NCI-H1694 (cell line): ENCODE data around the gene FERMT3.

Experiments used
- DNase-seq: peaks from one replicate; lab custom pipeline; 2025; lab: John Stamatoyannopoulos, UW

Gene FERMT3

GRCh38 chr11:64264371-64264852 lies 57.9 kb downstream of the FERMT3 start:
- no peak for DNase-seq

GRCh38 chr11:64265176-64266160 lies 58.9 kb downstream of the FERMT3 start:
- no peak for DNase-seq

DNA sequence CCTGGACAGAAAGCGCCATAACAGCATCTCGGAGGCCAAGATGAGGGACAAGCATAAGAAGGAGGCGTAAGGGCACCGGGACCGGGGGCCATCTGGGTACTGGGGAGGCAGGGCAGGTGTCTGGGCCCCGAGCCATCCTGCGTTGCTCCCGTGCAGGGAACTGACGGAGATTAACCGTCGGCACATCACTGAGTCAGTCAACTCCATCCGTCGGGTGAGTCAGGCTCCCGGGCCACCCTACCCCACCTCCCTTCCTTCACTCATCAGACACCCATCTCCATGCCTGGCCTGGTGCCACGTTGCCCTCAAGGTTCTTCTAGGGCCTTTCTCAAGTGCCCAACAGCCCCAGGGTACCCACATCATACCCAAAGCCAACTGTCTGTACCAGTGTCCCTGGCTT lies 59.8 kb downstream of the FERMT3 start:
- DNase-seq: no peak

DNA sequence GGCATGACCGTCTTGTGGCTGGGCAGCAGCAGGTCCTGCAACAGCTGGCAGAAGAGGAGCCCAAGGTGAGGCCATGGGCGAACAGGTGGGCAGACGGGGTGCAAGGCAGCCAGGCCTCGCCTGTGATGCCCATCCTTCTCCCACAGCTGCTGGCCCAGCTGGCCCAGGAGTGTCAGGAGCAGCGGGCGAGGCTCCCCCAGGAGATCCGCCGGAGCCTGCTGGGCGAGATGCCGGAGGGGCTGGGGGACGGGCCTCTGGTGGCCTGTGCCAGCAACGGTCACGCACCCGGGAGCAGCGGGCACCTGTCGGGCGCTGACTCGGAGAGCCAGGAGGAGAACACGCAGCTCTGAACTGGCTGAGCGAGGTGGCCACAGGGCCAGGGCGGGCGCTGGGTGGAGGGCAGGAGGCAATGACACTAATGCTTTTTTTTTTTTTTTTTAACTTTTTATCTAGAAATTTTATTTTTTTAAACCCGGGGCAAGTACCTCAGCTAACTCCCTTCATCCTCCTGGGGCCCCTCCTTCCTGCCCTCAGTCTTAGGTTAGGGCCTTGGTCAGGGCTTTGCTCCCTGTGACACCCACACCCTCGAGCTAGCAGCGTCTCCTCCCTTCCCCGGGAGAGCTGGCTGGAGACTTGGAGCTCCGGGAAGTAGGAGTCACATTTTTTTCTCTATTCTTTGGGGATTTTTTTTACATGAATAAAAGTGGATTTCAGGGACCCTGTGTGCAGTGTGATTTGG lies 60.9 kb downstream of the FERMT3 start:
- DNase-seq: no peak

GRCh38 chr11:64268025-64268892 lies 61.7 kb downstream of the FERMT3 start:
- no peak for DNase-seq

DNA sequence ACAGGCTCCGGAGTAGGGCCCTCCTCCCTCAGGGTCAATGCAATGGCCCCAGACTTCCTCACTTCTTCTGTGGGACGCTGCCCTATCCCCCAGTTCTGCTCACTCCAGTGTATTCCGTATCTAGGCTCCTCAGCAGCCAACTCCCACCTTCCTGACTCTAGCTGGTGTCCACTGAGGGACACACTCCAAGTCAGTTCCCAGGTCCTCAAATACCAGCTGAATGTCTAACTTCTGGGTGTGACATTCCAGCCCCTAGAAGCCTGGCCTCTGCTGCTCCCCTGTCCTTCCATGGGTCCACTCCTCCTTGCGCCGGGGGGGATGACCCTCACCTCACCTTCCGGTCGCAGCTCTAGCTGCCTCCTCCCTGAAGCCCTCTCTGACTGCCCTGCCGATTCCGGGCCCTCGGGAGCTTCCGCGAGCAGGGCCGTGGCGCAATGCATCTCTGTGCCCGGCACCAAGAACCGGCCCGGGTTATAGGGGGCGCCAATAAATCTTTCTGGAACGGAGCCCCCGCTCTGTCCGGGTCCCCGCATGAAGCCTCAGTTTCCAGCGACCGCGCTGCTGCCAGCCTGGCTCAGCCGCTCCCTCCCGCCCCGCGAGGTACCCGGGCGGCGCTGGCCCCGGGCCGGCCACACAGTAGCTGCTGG lies 62.5 kb downstream of the FERMT3 start:
- no peak for DNase-seq

DNA sequence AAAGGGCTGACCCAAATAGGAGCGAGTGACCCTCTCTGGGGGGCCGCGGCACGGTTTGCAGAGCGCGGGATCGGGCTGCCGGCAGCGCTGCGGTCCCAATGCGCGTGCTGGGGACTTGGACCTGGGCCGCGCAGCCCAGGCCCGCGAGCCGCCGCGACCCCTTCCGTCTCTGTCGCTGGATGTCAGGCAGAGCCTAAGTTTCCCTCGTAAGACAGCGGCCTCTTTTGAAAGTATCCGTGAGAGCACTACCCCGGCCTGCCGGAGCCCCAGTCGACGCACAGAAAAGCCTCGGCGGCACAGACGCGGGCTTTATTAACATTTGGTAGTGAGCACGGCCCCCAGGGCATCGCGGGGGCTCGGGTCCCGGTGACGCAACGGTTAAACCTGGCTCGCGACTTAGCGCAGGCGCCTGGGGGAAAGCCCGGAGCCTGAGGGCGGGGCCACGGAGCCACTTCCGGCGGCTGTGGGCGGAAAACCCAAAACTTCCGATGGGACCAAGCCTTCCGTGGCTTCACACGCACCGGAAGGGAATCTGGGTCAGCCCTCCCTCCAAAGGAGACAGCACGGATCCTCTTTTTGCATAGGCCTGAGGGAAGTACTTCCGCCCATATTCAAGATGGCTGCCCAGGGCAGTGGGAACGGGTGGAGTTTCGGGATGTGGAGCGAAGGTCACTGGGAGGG lies 63.2 kb downstream of the FERMT3 start:
- DNase-seq: peak; percentile 98
